Osteoblast (primary cell): ENCODE data around the gene NUP98. TPM values are rescaled to one million over a fixed set of nuclear protein-coding genes. Genes with fewer than 3 reads are reported as not detected.

Experiments used
- DNase-seq: peaks from one replicate; pipeline ENCODE4 v3.0.0; 2011; ENCODE audit warnings: low spot score, mixed read lengths; ENCODE audit not compliant: insufficient read length; ENCODE audit errors: missing footprints
- H2AFZ ChIP-seq: 2 replicates; pipeline ENCODE4 v1.6.0; 2011; ENCODE audit warnings: mild to moderate bottlenecking, low read length
- H3K27ac ChIP-seq: 2 replicates; pipeline ENCODE4 v1.5.1; 2011; ENCODE audit warnings: mild to moderate bottlenecking, low read depth, low read length, moderate library complexity
- H3K27me3 ChIP-seq: 2 replicates; pipeline ENCODE4 v1.6.0; 2012; ENCODE audit warnings: mild to moderate bottlenecking, control low read depth, inconsistent platforms, low read length, moderate library complexity; ENCODE audit not compliant: insufficient read depth
- H3K36me3 ChIP-seq: 2 replicates; pipeline ENCODE4 v1.5.1; 2011; ENCODE audit warnings: mild to moderate bottlenecking, low read length, control low read depth, moderate library complexity; ENCODE audit not compliant: insufficient read depth
- H3K4me1 ChIP-seq: 2 replicates; pipeline ENCODE4 v1.5.1; 2011; ENCODE audit warnings: mild to moderate bottlenecking, low read length, control low read depth, moderate library complexity; ENCODE audit not compliant: insufficient read depth
- H3K4me2 ChIP-seq: 2 replicates; pipeline ENCODE4 v1.6.0; 2011; ENCODE audit warnings: mild to moderate bottlenecking, low read length; ENCODE audit not compliant: insufficient read depth
- H3K4me3 ChIP-seq: fragments of 200-600 bp; sonication (generic); 3 replicates; pipeline ENCODE4 v1.5.1; 2012; ENCODE audit warnings: mild to moderate bottlenecking, low read length, inconsistent platforms; ENCODE audit not compliant: insufficient read depth
- H3K79me2 ChIP-seq: 2 replicates; pipeline ENCODE4 v1.6.0; 2012; ENCODE audit warnings: mild to moderate bottlenecking, low read length, control low read depth, inconsistent platforms; ENCODE audit not compliant: insufficient read depth
- H3K9me3 ChIP-seq: 2 replicates; pipeline ENCODE4 v1.5.1; 2011; ENCODE audit warnings: low read depth, low read length, control low read depth
- H4K20me1 ChIP-seq: 2 replicates; pipeline ENCODE4 v1.6.0; 2012; ENCODE audit warnings: mild to moderate bottlenecking, low read length, control low read depth; ENCODE audit not compliant: insufficient read depth
- total RNA-seq: library from RNA; depleted of rRNA; stranded (reverse); fragments of >200 nt; gene quantifications from 2 replicates; pipeline ENCODE4 v1.2.3, GENCODE V29; 2012
- TF ChIP-seq, protein P1 (sequence below): IDR thresholded peaks from 2 replicates; pipeline ENCODE4 v1.5.1; 2011; ENCODE audit warnings: mild to moderate bottlenecking, low read depth, low read length, moderate library complexity; ENCODE audit errors: extremely low read depth

NUP98 gene
- total RNA-seq, 1 donor = 114 TPM

DNA sequence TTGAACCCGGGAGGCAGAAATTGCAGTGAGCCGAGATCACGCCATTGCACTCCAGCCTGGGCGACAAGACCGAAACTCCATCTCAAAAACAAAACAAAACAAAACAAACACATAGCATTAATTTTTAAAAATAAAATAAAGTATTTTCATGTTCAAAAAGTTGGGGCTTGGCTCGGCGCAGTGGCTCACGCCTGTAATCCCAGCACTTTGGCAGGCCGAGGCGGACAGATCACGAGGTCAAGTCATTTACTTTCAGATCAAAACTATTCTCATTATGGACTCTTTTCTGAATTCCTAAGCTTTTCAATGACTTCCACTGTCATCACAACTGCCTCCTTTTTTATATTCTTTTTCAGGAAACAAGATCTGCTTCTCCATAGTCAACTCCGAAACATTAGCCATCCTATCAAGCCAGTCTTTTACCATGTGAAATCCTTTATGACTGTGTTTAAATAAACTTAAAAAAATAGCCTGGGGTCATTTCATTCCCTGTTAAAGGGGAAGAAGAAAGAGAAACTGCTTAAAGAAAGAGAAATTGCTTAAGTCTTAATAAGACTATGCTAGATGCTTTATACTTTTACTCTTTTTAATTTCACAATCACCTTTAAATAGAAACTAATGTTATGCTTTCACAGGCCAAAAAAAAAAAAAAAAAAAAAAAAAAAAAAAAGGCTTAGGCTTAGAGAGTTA, 113.1 kb downstream of the NUP98 start:
- no peak for DNase-seq
- TF ChIP-seq, protein P1, sequence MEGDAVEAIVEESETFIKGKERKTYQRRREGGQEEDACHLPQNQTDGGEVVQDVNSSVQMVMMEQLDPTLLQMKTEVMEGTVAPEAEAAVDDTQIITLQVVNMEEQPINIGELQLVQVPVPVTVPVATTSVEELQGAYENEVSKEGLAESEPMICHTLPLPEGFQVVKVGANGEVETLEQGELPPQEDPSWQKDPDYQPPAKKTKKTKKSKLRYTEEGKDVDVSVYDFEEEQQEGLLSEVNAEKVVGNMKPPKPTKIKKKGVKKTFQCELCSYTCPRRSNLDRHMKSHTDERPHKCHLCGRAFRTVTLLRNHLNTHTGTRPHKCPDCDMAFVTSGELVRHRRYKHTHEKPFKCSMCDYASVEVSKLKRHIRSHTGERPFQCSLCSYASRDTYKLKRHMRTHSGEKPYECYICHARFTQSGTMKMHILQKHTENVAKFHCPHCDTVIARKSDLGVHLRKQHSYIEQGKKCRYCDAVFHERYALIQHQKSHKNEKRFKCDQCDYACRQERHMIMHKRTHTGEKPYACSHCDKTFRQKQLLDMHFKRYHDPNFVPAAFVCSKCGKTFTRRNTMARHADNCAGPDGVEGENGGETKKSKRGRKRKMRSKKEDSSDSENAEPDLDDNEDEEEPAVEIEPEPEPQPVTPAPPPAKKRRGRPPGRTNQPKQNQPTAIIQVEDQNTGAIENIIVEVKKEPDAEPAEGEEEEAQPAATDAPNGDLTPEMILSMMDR = no peak
- Histone ChIP-seq H3K79me2 (no peaks in the 10 kb centered on the region), H4K20me1 (peaks cover 2% of the 10 kb centered on the region), H3K27me3 (no peaks in the 10 kb centered on the region), H3K27ac (no peak overlapping the region), H3K4me1 (no peaks in the 10 kb centered on the region), H3K9me3 (no peaks in the 10 kb centered on the region), H3K36me3 (peaks cover 82% of the 10 kb centered on the region), H2AFZ (no peak overlapping the region), H3K4me3 (no peak overlapping the region), H3K4me2 (no peak overlapping the region)

DNA sequence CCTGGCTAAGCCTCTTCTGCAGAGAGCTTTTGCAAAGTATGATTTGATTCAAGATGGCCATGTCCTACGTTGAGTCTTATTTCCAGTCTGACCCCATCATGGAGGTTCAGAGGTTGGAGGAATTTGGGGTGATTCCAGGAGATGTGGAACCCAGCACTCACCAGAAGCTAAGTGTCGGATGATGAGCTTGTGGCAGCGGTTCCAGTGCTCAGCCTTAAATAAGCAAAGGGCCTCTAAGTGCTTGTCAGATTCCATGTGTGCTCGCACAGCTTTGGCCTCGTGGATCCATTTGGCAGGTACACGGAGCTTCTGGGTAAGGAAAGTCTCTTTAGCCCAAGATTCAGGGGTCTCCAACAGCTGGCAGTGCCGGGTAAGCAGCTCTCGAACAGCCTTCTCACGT, 114.3 kb downstream of the NUP98 start:
- Histone ChIP-seq H3K27ac (no peak overlapping the region), H3K4me2 (no peak overlapping the region), H3K27me3 (no peaks in the 10 kb centered on the region), H3K4me3 (no peak overlapping the region), H4K20me1 (peaks cover 2% of the 10 kb centered on the region), H2AFZ (no peak overlapping the region), H3K4me1 (no peaks in the 10 kb centered on the region), H3K36me3 (peaks cover 90% of the 10 kb centered on the region), H3K9me3 (no peaks in the 10 kb centered on the region), H3K79me2 (no peaks in the 10 kb centered on the region)
- DNase-seq = no peak
- TF ChIP-seq, protein P1 = no peak

DNA sequence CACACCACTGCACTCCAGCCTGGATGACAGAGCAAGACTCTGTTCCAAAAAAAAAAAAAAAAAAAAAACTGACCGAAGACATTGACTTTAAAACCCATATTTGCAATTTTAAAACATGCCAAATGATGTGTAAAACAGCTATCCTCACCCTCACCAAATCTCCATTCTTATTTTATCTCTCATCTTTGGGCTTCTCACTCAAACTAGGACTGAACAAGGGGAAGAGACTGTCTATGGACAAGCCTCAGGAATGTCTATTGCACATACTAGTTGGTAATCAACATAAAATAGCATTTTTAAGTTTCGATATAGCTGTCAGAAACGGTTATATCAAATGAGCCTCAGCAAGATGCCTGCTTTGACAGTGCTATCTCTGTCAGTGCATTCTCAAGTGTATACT, 118.3 kb downstream of the NUP98 start:
- Histone ChIP-seq H3K27ac (no peak overlapping the region), H3K4me2 (no peak overlapping the region), H3K79me2 (no peaks in the 10 kb centered on the region), H2AFZ (no peak overlapping the region), H3K36me3 (peaks cover 89% of the 10 kb centered on the region), H3K4me3 (no peak overlapping the region), H3K4me1 (no peaks in the 10 kb centered on the region), H3K27me3 (no peaks in the 10 kb centered on the region), H4K20me1 (no peaks in the 10 kb centered on the region), H3K9me3 (no peaks in the 10 kb centered on the region)
- DNase-seq = no peak
- TF ChIP-seq, protein P1 = no peak

DNA sequence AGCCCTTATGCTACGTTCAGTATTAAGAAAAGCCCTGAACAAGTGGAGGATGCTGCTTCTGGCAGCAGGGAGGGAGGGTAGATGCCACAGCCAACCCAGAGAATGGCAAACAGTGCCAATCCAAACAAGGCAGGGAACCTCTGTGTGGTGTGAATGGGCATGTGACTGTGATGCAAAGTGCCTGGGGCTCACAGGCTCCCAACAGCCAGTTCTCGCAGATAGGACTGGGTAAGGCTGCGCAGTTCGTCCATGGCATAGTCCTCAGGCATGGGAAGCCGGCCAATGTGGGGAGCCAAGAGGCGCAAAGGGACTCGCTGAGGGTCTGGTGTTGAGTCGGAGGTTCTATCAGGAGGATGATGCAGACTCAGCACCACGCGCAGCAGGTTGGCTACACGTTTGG, 121.4 kb downstream of the NUP98 start:
- DNase-seq = peak; percentile 54
- Histone ChIP-seq H3K27me3 (no peaks in the 10 kb centered on the region), H3K27ac (no peak overlapping the region), H3K9me3 (no peaks in the 10 kb centered on the region), H3K4me1 (no peaks in the 10 kb centered on the region), H2AFZ (no peak overlapping the region), H3K4me3 (no peak overlapping the region), H3K4me2 (no peak overlapping the region), H4K20me1 (no peaks in the 10 kb centered on the region), H3K36me3 (peaks cover 80% of the 10 kb centered on the region), H3K79me2 (no peaks in the 10 kb centered on the region)
- TF ChIP-seq, protein P1 = no peak
